Measurements from ENCODE around the gene USP35. TPM values are rescaled to one million over a fixed set of nuclear protein-coding genes. Genes with fewer than 3 reads are reported as not detected.

Gene USP35
- polyA plus RNA-seq, 1 of the 3 experiments (the other 2 are of a cell fraction) = 8.4 TPM

DNA sequence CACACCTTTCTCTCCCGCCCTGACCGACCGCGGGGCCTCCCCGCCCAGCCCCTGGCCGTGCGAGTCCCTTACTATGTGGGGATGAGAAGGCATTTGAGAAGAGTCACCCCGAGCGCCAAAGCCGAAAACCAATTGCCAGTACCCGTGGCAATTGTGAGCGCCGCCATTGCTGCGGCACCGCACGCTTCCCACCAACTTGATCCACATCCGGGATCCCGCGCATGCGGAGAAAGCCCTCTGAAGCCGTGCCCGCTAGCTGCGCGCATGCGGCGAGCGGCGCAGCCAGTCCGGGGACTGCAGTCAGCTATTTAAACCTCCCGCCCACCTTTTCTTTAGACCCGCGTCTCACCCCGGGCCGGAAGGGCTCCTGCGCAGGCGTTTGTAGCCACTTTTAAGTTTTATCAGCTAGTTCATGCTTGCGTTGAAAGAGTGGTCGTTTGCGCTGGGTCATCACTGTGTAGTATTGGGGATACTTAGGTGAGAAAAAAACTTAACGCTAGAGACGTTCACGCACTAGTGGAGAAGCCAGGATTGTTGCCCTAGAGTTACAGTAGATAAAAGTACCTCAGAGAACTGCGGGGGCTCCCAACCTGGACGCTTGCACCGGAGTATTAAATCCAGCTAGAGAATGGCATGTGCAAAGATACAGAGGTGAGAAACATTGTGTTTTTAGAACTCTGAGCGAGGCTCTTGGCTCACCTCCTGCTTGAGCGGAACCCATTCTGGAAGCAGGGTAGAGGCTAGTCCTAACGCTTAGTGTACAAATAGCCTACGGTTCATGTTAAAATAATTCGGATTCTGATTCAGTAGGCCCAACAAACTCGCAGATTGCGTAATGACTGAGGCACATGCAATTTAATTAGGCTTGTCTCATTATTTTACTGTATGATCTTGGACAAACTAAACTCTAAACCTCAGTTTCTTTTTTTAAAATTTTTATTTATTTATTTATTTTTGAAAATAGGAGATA lies 49.0 kb upstream of the USP35 start, which contains the start of gene ALG8:
ALG8 (minus strand) TSS at position 205 of the 970 bp plus-strand sequence; CDS start at position 167, 38 bp downstream.
- Histone ChIP-seq H3K27me3 (ENCODE audit: insufficient read depth) (no peaks in the 10 kb centered on the region), H3K4me3 (ENCODE audit: low read depth in 2 of 2, low read length in 1 of 2) (peak within 1 kb of the TSS; percentile 71 to 81), H3K9me3 (no peaks in the 10 kb centered on the region), H4K20me1 (ENCODE audit: insufficient read depth) (no peaks in the 10 kb centered on the region), H3F3A (replicated peaks; ENCODE audit: insufficient read depth) (no peaks in the 10 kb centered on the region), H3K4me1 (ENCODE audit: control insufficient read depth in 1 of 2, insufficient read depth in 2 of 2, low read depth in 1 of 2, low read length in 1 of 2) (peaks cover 4 to 9% of the 10 kb centered on the region in 2 experiments; a peak in 3 of 4 replicates), H2AFZ (ENCODE audit: low read depth) (peak within 1 kb of the TSS; percentile 84), H3K36me3 (replicated peaks in 1 of 2; ENCODE audit: control insufficient read depth in 1 of 2, insufficient read depth in 2 of 2, low read length in 1 of 2) (peaks cover 0 to 17% of the 10 kb centered on the region in 2 experiments), H3K9ac (peak within 1 kb of the TSS; percentile 85), H3K9me2 (no peaks in the 10 kb centered on the region), H3K4me2 (peak within 1 kb of the TSS; percentile 87), H3K27ac (ENCODE audit: low read depth in 2 of 2, low read length in 1 of 2) (peak within 1 kb of the TSS; percentile 72 to 73), H3K79me2 (ENCODE audit: insufficient read depth) (peaks cover 58% of the 10 kb centered on the region)
- POLR2A ChIA-PET = interaction anchor here (0.7 to 2.1 kb wide), 9 partner anchors 29 to 435 kb away, joined by 3 to 9 read pairs (median 3); partner anchors contain the start of genes INTS4, KCTD21, NARS2 and NDUFC2
- peak; percentile 98 for DNase-seq
- CTCF ChIA-PET = interaction anchor here (0.8 to 1.5 kb wide), 6 partner anchors 10 to 274 kb away, joined by 3 to 6 read pairs (median 3); partner anchors contain the start of gene KCTD21
- 2% methylated on average over 48 of the region's 52 CpGs for WGBS (ENCODE audit: low lambda C conversion rate)
- TF ChIP-seq JUND (IDR thresholded peaks at IDR 0.05) = no peak
- TF ChIP-seq ELF1 (IDR thresholded peaks at IDR 0.05) = peak; percentile 85
- TF ChIP-seq GATA2 (CRISPR knock-in tag; IDR thresholded peaks at IDR 0.05) = no peak
- TF ChIP-seq PBX3 (IDR thresholded peaks at IDR 0.05) = no peak
- peak; percentile 98 for TF ChIP-seq MXI1 (IDR thresholded peaks at IDR 0.05; ENCODE audit: low read depth, low read length)
- peak; percentile 67 for TF ChIP-seq CHD2 (IDR thresholded peaks at IDR 0.05; ENCODE audit: low read length, partially characterized antibody)
- TF ChIP-seq POLR2AphosphoS5 (IDR thresholded peaks at IDR 0.05; ENCODE audit: low read depth, low read length) = peak; percentile 90
- TF ChIP-seq CTCF (IDR thresholded peaks at IDR 0.05) = no peak
- peak; percentile 93; the same call in 1 of the 2 replicates for TF ChIP-seq TAF1 (IDR thresholded peaks at IDR 0.05; ENCODE audit: borderline replicate concordance, low read depth, low read length)
- TF ChIP-seq GABPA (IDR thresholded peaks at IDR 0.05; ENCODE audit: low read depth) = peak; percentile 89
- TF ChIP-seq TCF12 (IDR thresholded peaks at IDR 0.05) = 0 out of 2 replicates have a peak, but pooled peaks have one; percentile 4
- TF ChIP-seq, protein P1, sequence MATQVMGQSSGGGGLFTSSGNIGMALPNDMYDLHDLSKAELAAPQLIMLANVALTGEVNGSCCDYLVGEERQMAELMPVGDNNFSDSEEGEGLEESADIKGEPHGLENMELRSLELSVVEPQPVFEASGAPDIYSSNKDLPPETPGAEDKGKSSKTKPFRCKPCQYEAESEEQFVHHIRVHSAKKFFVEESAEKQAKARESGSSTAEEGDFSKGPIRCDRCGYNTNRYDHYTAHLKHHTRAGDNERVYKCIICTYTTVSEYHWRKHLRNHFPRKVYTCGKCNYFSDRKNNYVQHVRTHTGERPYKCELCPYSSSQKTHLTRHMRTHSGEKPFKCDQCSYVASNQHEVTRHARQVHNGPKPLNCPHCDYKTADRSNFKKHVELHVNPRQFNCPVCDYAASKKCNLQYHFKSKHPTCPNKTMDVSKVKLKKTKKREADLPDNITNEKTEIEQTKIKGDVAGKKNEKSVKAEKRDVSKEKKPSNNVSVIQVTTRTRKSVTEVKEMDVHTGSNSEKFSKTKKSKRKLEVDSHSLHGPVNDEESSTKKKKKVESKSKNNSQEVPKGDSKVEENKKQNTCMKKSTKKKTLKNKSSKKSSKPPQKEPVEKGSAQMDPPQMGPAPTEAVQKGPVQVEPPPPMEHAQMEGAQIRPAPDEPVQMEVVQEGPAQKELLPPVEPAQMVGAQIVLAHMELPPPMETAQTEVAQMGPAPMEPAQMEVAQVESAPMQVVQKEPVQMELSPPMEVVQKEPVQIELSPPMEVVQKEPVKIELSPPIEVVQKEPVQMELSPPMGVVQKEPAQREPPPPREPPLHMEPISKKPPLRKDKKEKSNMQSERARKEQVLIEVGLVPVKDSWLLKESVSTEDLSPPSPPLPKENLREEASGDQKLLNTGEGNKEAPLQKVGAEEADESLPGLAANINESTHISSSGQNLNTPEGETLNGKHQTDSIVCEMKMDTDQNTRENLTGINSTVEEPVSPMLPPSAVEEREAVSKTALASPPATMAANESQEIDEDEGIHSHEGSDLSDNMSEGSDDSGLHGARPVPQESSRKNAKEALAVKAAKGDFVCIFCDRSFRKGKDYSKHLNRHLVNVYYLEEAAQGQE (IDR thresholded peaks at IDR 0.05; ENCODE audit: low read depth, low read length) = 0 out of 2 replicates have a peak, but pooled peaks have one; percentile 19
- TF ChIP-seq, protein P2, sequence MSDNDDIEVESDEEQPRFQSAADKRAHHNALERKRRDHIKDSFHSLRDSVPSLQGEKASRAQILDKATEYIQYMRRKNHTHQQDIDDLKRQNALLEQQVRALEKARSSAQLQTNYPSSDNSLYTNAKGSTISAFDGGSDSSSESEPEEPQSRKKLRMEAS (IDR thresholded peaks at IDR 0.05; ENCODE audit: low read depth) = peak; percentile 98
- TF ChIP-seq ZBTB33 (IDR thresholded peaks at IDR 0.05; ENCODE audit: borderline replicate concordance, low read depth) = 0 out of 2 replicates have a peak, but pooled peaks have one; percentile 36
- peak; percentile 98 for TF ChIP-seq YY1 (IDR thresholded peaks at IDR 0.05; ENCODE audit: low read depth)
- TF ChIP-seq NRF1 (IDR thresholded peaks at IDR 0.05; ENCODE audit: low read depth, low read length) = peak; percentile 95
- no peak; the same call in 1 of the 2 replicates for TF ChIP-seq FOSL2 (IDR thresholded peaks at IDR 0.05; ENCODE audit: borderline replicate concordance, low read depth)
- peak; percentile 34; the same call in 1 of the 2 replicates for TF ChIP-seq FOXM1 (IDR thresholded peaks at IDR 0.05; ENCODE audit: low read depth)

All from SK-N-SH (cell line).